ENCODE data around the gene SDR39U1. TPM values are rescaled to one million over a fixed set of nuclear protein-coding genes. Genes with fewer than 3 reads are reported as not detected.

Gene SDR39U1
- total RNA-seq, 1 donor: 13.7 TPM

GRCh38 chr14:24414077-24414476 is 28.5 kb downstream of the SDR39U1 start:
- no peak for DNase-seq (ENCODE audit: low read depth)
- H3K4me3 ChIP-seq (ENCODE audit: low read depth, low read length): no peak overlapping the region
- TF ChIP-seq CTCF (IDR thresholded peaks at IDR 0.05; ENCODE audit: insufficient read depth, low read length): no peak

- H3K4me3 ChIP-seq (ENCODE audit: low read depth, low read length): no peak overlapping the region
- peak; percentile 81 for TF ChIP-seq CTCF (IDR thresholded peaks at IDR 0.05; ENCODE audit: insufficient read depth, low read length)
- DNase-seq (ENCODE audit: low read depth): peak; percentile 69
These were observed 30.9 kb downstream of the SDR39U1 start for GRCh38 chr14:24411443-24412389.

- no peak for TF ChIP-seq CTCF (IDR thresholded peaks at IDR 0.05; ENCODE audit: insufficient read depth, low read length)
- DNase-seq (ENCODE audit: low read depth): no peak
These were observed 32.6 kb downstream of the SDR39U1 start for GRCh38 chr14:24409956-24410355.

GRCh38 chr14:24409192-24409591 is 33.4 kb downstream of the SDR39U1 start:
- no peak overlapping the region for H3K4me3 ChIP-seq (ENCODE audit: low read depth, low read length)
- DNase-seq (ENCODE audit: low read depth): no peak
- TF ChIP-seq CTCF (IDR thresholded peaks at IDR 0.05; ENCODE audit: insufficient read depth, low read length): no peak

More at GRCh38 chr14:24409956-24410355, 32.6 kb downstream of the SDR39U1 start:
- no peak overlapping the region for H3K4me3 ChIP-seq (ENCODE audit: low read depth, low read length)

GRCh38 chr14:24408764-24409163 is 33.8 kb downstream of the SDR39U1 start:
- no peak for TF ChIP-seq CTCF (IDR thresholded peaks at IDR 0.05; ENCODE audit: insufficient read depth, low read length)
- H3K4me3 ChIP-seq (ENCODE audit: low read depth, low read length): no peak overlapping the region
- DNase-seq (ENCODE audit: low read depth): peak; percentile 51

GRCh38 chr14:24407608-24408325 is 34.8 kb downstream of the SDR39U1 start:
- H3K4me3 ChIP-seq (ENCODE audit: low read depth, low read length): no peak overlapping the region
- no peak for TF ChIP-seq CTCF (IDR thresholded peaks at IDR 0.05; ENCODE audit: insufficient read depth, low read length)
- DNase-seq (ENCODE audit: low read depth): no peak
